Regular cardiac myocyte (primary cell): Measurements from ENCODE around the gene NANS. TPM values are rescaled to one million over a fixed set of nuclear protein-coding genes. Genes with fewer than 3 reads are reported as not detected.

Experiments
- total RNA-seq: library from RNA; depleted of rRNA; stranded (reverse); fragments of >200 nt; gene quantifications from 2 replicates; pipeline ENCODE4 v1.2.3, GENCODE V29; 2014

Gene NANS
- 64.0 and 164 TPM in 2 replicates for total RNA-seq

GRCh38 chr9:98056269-98057137 is at the start of gene NANS:
Gene NANS, plus strand, starts transcription at chr9:98056732. Its CDS starts 77 bp downstream, at chr9:98056809.

GRCh38 chr9:98118640-98119601 is 62.4 kb downstream of the NANS start, which contains the start of gene TRIM14:
Gene TRIM14, minus strand, starts transcription at chr9:98119222. Its CDS starts 34 bp downstream, at chr9:98119188.

Other genes starting within 250 kb of the NANS start
- gene FOXE1, start 203.5 kb upstream of the NANS start, total RNA-seq = under 0.01 TPM in 2 replicates
- 10.7 and 17.3 TPM in 2 replicates for gene TRMO, start 134.2 kb upstream of the NANS start, total RNA-seq
- gene HEMGN, start 118.6 kb upstream of the NANS start, total RNA-seq = not detected in 2 replicates
- 4.2 and 14.4 TPM in 2 replicates for gene ANP32B, start 73.4 kb upstream of the NANS start, total RNA-seq
- gene TRIM14, start 62.5 kb downstream of the NANS start, total RNA-seq = 1.4 and 3.6 TPM in 2 replicates
- 0.56 and 0.58 TPM in 2 replicates for gene CORO2A, start 135.9 kb downstream of the NANS start, total RNA-seq
- gene TBC1D2, start 198.9 kb downstream of the NANS start, total RNA-seq = 6.2 and 7.5 TPM in 2 replicates